Vagina (tissue), 2 donors: ENCODE results near the gene CEP63. TPM values are rescaled to one million over a fixed set of nuclear protein-coding genes. Genes with fewer than 3 reads are reported as not detected.

Experiments used
- DNase-seq, 2 donors: peaks; one replicate each; pipeline ENCODE4 v3.0.0-alpha.2; 2017; ENCODE audit errors: extremely low spot score in 2 of 2
- H3K27ac ChIP-seq: fragments of 200-600 bp; sonication (generic); one replicate; pipeline ENCODE4 v1.5.1; 2019
- H3K27me3 ChIP-seq: fragments of 200-600 bp; sonication (generic); one replicate; pipeline ENCODE4 v1.5.1; 2019
- H3K36me3 ChIP-seq, 2 donors: fragments of 200-600 bp; sonication (generic); one replicate each; pipeline ENCODE4 v1.5.1; 2017 to 2019
- H3K4me1 ChIP-seq: fragments of 200-600 bp; sonication (generic); one replicate; pipeline ENCODE4 v1.5.1; 2019
- H3K4me3 ChIP-seq, 2 donors: fragments of 200-600 bp; sonication (generic); 1 replicate in 1 of 2; 2 replicates in 1 of 2; pipeline ENCODE4 v1.5.1; 2016 to 2019
- H3K9me3 ChIP-seq: fragments of 200-600 bp; sonication (generic); one replicate; pipeline ENCODE4 v1.5.1; 2019
- CTCF ChIP-seq, 3 experiments: fragments of 450-650 bp in 2 of 3; fragments of 200-600 bp in 1 of 3; sonication (generic) in 1 of 3; IDR thresholded peaks; one replicate each; pipeline ENCODE4 v1.5.1; 2017 to 2019; ENCODE audit warnings: antibody characterized with exemption in 3 of 3, mild to moderate bottlenecking in 2 of 3, moderate library complexity in 2 of 3
- POLR2A ChIP-seq, 2 donors: fragments of 450-650 bp; IDR thresholded peaks; one replicate each; pipeline ENCODE4 v1.6.1; 2017; ENCODE audit warnings: antibody characterized with exemption in 2 of 2, mild to moderate bottlenecking in 2 of 2, moderate library complexity in 2 of 2
- POLR2AphosphoS5 ChIP-seq, 2 donors: sonication (generic); formaldehyde crosslinking; IDR thresholded peaks; one replicate each; pipeline ENCODE4 v1.9.0; 2017; ENCODE audit warnings: antibody characterized with exemption in 2 of 2, mild to moderate bottlenecking in 2 of 2, low read depth in 1 of 2; ENCODE audit not compliant: insufficient read depth in 1 of 2
- intact Hi-C: fragments of 100-400 bp; cut with DNase I; formaldehyde crosslinking; loops from one replicate; pipeline ENCODE4 v1.15.1; 2023
- total RNA-seq: library from RNA; depleted of rRNA; stranded (reverse); fragments of >200 nt; gene quantifications from one replicate; pipeline ENCODE4 v1.2.3, GENCODE V29; 2016

CEP63 gene
- total RNA-seq, 1 donor from 2014 or later: 12.5 TPM

- intact Hi-C loops: no loop called here
- Histone ChIP-seq H3K9me3 (peaks cover 6% of the 10 kb centered on the region), H3K4me3 (no peak overlapping the region), H3K27ac (no peak overlapping the region), H3K27me3 (no peaks in the 10 kb centered on the region), H3K36me3 (no peaks in the 10 kb centered on the region), H3K4me1 (peaks cover 10% of the 10 kb centered on the region)
- no peak for DNase-seq
- TF ChIP-seq POLR2A (IDR thresholded peaks at IDR 0.05) (no peak), POLR2AphosphoS5 (IDR thresholded peaks at IDR 0.05; ENCODE audit: insufficient read depth in 1 of 2, low read depth in 1 of 2) (no peak), CTCF (IDR thresholded peaks at IDR 0.05) (no peak)
Observed at GRCh38 chr3:134445636-134446035, 40.2 kb upstream of the CEP63 start.

GRCh38 chr3:134446800-134447199 lies 39.1 kb upstream of the CEP63 start:
- Histone ChIP-seq H3K27me3 (no peaks in the 10 kb centered on the region), H3K9me3 (peaks cover 6% of the 10 kb centered on the region), H3K27ac (no peak overlapping the region), H3K36me3 (no peaks in the 10 kb centered on the region), H3K4me1 (peaks cover 10% of the 10 kb centered on the region), H3K4me3 (no peak overlapping the region)
- no peak for DNase-seq
- intact Hi-C loops: no loop called here
- no peak for TF ChIP-seq CTCF (IDR thresholded peaks at IDR 0.05)
- TF ChIP-seq POLR2A (IDR thresholded peaks at IDR 0.05): no peak
- no peak for TF ChIP-seq POLR2AphosphoS5 (IDR thresholded peaks at IDR 0.05; ENCODE audit: insufficient read depth in 1 of 2, low read depth in 1 of 2)

- Histone ChIP-seq H3K36me3 (no peaks in the 10 kb centered on the region), H3K4me3 (no peak overlapping the region), H3K27ac (no peak overlapping the region), H3K4me1 (peaks cover 10% of the 10 kb centered on the region), H3K9me3 (peaks cover 6% of the 10 kb centered on the region), H3K27me3 (no peaks in the 10 kb centered on the region)
- TF ChIP-seq POLR2AphosphoS5 (IDR thresholded peaks at IDR 0.05; ENCODE audit: insufficient read depth in 1 of 2, low read depth in 1 of 2) (no peak), POLR2A (IDR thresholded peaks at IDR 0.05) (no peak), CTCF (IDR thresholded peaks at IDR 0.05) (no peak)
- DNase-seq: no peak
- intact Hi-C loops: no loop called here
Observed at GRCh38 chr3:134447351-134447750, 38.5 kb upstream of the CEP63 start.

GRCh38 chr3:134448664-134449063 lies 37.2 kb upstream of the CEP63 start:
- TF ChIP-seq POLR2AphosphoS5 (IDR thresholded peaks at IDR 0.05; ENCODE audit: insufficient read depth in 1 of 2, low read depth in 1 of 2) (no peak), POLR2A (IDR thresholded peaks at IDR 0.05) (no peak), CTCF (IDR thresholded peaks at IDR 0.05) (no peak)
- DNase-seq: no peak
- Histone ChIP-seq H3K4me3 (no peak overlapping the region), H3K27ac (no peak overlapping the region), H3K9me3 (peaks cover 6% of the 10 kb centered on the region), H3K4me1 (peaks cover 10% of the 10 kb centered on the region), H3K36me3 (no peaks in the 10 kb centered on the region), H3K27me3 (no peaks in the 10 kb centered on the region)
- intact Hi-C loops: no loop called here

- TF ChIP-seq POLR2A (IDR thresholded peaks at IDR 0.05) (no peak), CTCF (IDR thresholded peaks at IDR 0.05) (peak in 1 of 3 experiments; percentile 26), POLR2AphosphoS5 (IDR thresholded peaks at IDR 0.05; ENCODE audit: insufficient read depth in 1 of 2, low read depth in 1 of 2) (no peak)
Observed at GRCh38 chr3:134449277-134449676, 36.6 kb upstream of the CEP63 start.

More at GRCh38 chr3:134449277-134449676, 36.6 kb upstream of the CEP63 start:
- Histone ChIP-seq H3K4me3 (no peak overlapping the region), H3K36me3 (no peaks in the 10 kb centered on the region), H3K4me1 (peaks cover 10% of the 10 kb centered on the region), H3K27me3 (no peaks in the 10 kb centered on the region), H3K27ac (no peak overlapping the region), H3K9me3 (peaks cover 6% of the 10 kb centered on the region)
- DNase-seq: no peak
- intact Hi-C loops: no loop called here
